Upper lobe of right lung (tissue), 1 donor: Measurements from ENCODE around the gene SLC7A14. TPM values are rescaled to one million over a fixed set of nuclear protein-coding genes. Genes with fewer than 3 reads are reported as not detected.

ENCODE experiments used
- ATAC-seq: fragments of 200-7000 bp; cut with Tn5 transposase; one replicate; pipeline ENCODE4 v1.9.1; 2020; ENCODE audit warnings: mild to moderate bottlenecking, moderate library complexity
- DNase-seq: peaks from one replicate; pipeline ENCODE4 v3.0.0-alpha.2; 2020
- H3K27ac ChIP-seq: fragments of 200-600 bp; one replicate; pipeline ENCODE4 v1.8.0; 2022
- H3K27me3 ChIP-seq: fragments of 200-600 bp; one replicate; pipeline ENCODE4 v1.8.0; 2022; ENCODE audit warnings: mild to moderate bottlenecking
- H3K36me3 ChIP-seq: fragments of 200-600 bp; one replicate; pipeline ENCODE4 v1.8.0; 2022
- H3K4me1 ChIP-seq: fragments of 200-600 bp; one replicate; pipeline ENCODE4 v1.8.0; 2022
- H3K4me3 ChIP-seq: fragments of 200-600 bp; one replicate; pipeline ENCODE4 v1.8.0; 2022; ENCODE audit warnings: mild to moderate bottlenecking
- H3K9me3 ChIP-seq: fragments of 200-600 bp; one replicate; pipeline ENCODE4 v1.8.0; 2022
- CTCF ChIP-seq: fragments of 200-600 bp; IDR thresholded peaks from one replicate; pipeline ENCODE4 v1.8.0; 2022; ENCODE audit warnings: antibody characterized with exemption
- intact Hi-C: fragments of 100-400 bp; cut with DNase I; formaldehyde crosslinking; loops from one replicate; pipeline ENCODE4 v1.11.0; 2022
- total RNA-seq: library from RNA; stranded (reverse); fragmentation: NEBNext Ultra II Directional; extraction: Animal tissue kit (Norgen Biotek cat#: 25700); gene quantifications from one replicate; pipeline ENCODE4 v1.2.1, GENCODE V29; 2021
- donor health status: DM: no; HTN: yes; CAD: no; lungs with severe emphysema.

The SLC7A14 gene
- total RNA-seq, 1 donor from 2014 or later: not detected

GRCh38 chr3:170603770-170604510 is 18.1 kb upstream of the SLC7A14 start:
- no peak overlapping the region for H3K27ac ChIP-seq
- no peaks in the 10 kb centered on the region for H3K27me3 ChIP-seq
- intact Hi-C loops: no loop called here
- DNase-seq (no peak), ATAC-seq (no peak)
- H3K9me3 ChIP-seq: no peaks in the 10 kb centered on the region
- H3K4me3 ChIP-seq: no peak overlapping the region
- no peaks in the 10 kb centered on the region for H3K4me1 ChIP-seq
- TF ChIP-seq CTCF: no peak
- no peaks in the 10 kb centered on the region for H3K36me3 ChIP-seq

GRCh38 chr3:170602556-170602955 is 16.7 kb upstream of the SLC7A14 start:
- TF ChIP-seq CTCF: no peak
- no peaks in the 10 kb centered on the region for H3K36me3 ChIP-seq
- no peaks in the 10 kb centered on the region for H3K4me1 ChIP-seq
- DNase-seq: no peak
- intact Hi-C loops: no loop called here
- no peak for ATAC-seq
- H3K27me3 ChIP-seq: no peaks in the 10 kb centered on the region
- H3K4me3 ChIP-seq: no peak overlapping the region
- no peak overlapping the region for H3K27ac ChIP-seq
- no peaks in the 10 kb centered on the region for H3K9me3 ChIP-seq

- Histone ChIP-seq H3K4me1 (no peaks in the 10 kb centered on the region), H3K27ac (no peak overlapping the region), H3K27me3 (no peaks in the 10 kb centered on the region), H3K36me3 (no peaks in the 10 kb centered on the region), H3K4me3 (no peak overlapping the region), H3K9me3 (no peaks in the 10 kb centered on the region)
- ATAC-seq (no peak), DNase-seq (no peak)
- TF ChIP-seq CTCF: no peak
- intact Hi-C loops: no loop called here
Observed at GRCh38 chr3:170600005-170600624, 14.2 kb upstream of the SLC7A14 start.

GRCh38 chr3:170599091-170599490 is 13.2 kb upstream of the SLC7A14 start:
- no peak for DNase-seq
- no peak overlapping the region for H3K27ac ChIP-seq
- no peak overlapping the region for H3K4me3 ChIP-seq
- ATAC-seq: no peak
- no peaks in the 10 kb centered on the region for H3K36me3 ChIP-seq
- no peaks in the 10 kb centered on the region for H3K4me1 ChIP-seq
- H3K27me3 ChIP-seq: no peaks in the 10 kb centered on the region
- intact Hi-C loops: no loop called here
- TF ChIP-seq CTCF: no peak
- no peaks in the 10 kb centered on the region for H3K9me3 ChIP-seq

GRCh38 chr3:170598091-170598502 is 12.2 kb upstream of the SLC7A14 start:
- no peak overlapping the region for H3K27ac ChIP-seq
- no peak for TF ChIP-seq CTCF
- DNase-seq (no peak), ATAC-seq (no peak)
- no peak overlapping the region for H3K4me3 ChIP-seq
- no peaks in the 10 kb centered on the region for H3K9me3 ChIP-seq
- no peaks in the 10 kb centered on the region for H3K27me3 ChIP-seq
- intact Hi-C loops: no loop called here
- no peaks in the 10 kb centered on the region for H3K4me1 ChIP-seq
- no peaks in the 10 kb centered on the region for H3K36me3 ChIP-seq
